ENCODE measurements around the gene DENND2D. TPM values are rescaled to one million over a fixed set of nuclear protein-coding genes. Genes with fewer than 3 reads are reported as not detected.

DENND2D gene
- total and polyA plus RNA-seq, 2 donors (not counting 1 experiment from before 2014, with no cell fraction given), result 48.0 to 111 TPM

DNA sequence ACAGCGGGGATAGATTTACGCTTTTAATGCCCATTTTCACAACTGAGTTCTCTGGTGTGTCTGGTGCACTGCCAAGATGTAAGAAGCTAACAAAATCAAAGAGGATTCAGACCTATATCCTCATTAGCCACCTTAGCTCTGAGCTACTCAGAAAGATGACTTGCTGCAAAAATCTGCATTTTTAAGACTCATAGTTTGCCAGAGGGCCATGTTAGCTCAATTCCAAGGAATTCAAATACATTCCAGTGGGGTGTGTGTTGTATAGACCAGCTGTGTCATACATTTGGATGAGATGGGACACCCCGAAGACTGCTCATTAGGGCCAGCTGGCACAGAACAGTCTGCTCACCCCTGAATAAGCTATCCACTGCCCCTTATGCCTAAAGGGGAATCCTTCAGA lies 8.9 kb downstream of the DENND2D start:
- Mint-ChIP-seq H3K4me3 (no peak overlapping the region), H3K4me1 (peaks cover 72% of the 10 kb centered on the region), H3K9me3 (ENCODE audit: insufficient read depth) (no peaks in the 10 kb centered on the region), H3K27ac (peak overlapping the region; percentile 89), H3K27me3 (no peaks in the 10 kb centered on the region)
- POLR2A ChIA-PET, result interaction anchor here (0.5 to 1.9 kb wide), 4 partner anchors 12 to 54 kb away, joined by 3 to 11 read pairs (median 4); no protein-coding TSS in a partner anchor
- no peak for DNase-seq
- Histone ChIP-seq H2AFZ (ENCODE audit: insufficient read depth, low read depth, low read length, poor library complexity, severe bottlenecking) (no peak overlapping the region), H3K27ac (ENCODE audit: low read length in 2 of 2) (peak overlapping the region in 1 of 2 donors; percentile 86), H3K9me3 (ENCODE audit: control extremely low read depth in 1 of 3, control insufficient read depth in 2 of 3, insufficient read depth in 1 of 3, low read length in 2 of 3) (no peaks in the 10 kb centered on the region), H3K4me3 (ENCODE audit: control extremely low read depth in 1 of 5, extremely low read depth in 1 of 5, insufficient read depth in 1 of 5, low read depth in 2 of 5, low read length in 4 of 5) (no peak overlapping the region), H3K4me2 (replicated peaks; ENCODE audit: low read depth, low read length, poor library complexity, severe bottlenecking) (no peak overlapping the region), H3K27me3 (replicated peaks in 1 of 4; ENCODE audit: control extremely low read depth in 1 of 4, control insufficient read depth in 3 of 4, insufficient read depth in 4 of 4, low read length in 3 of 4) (no peaks in the 10 kb centered on the region), H4K20me1 (ENCODE audit: control insufficient read depth, insufficient read depth, low read length, poor library complexity, severe bottlenecking) (no peaks in the 10 kb centered on the region), H3K79me2 (ENCODE audit: control insufficient read depth, insufficient read depth, low read length) (peaks cover 4% of the 10 kb centered on the region), H3K4me1 (ENCODE audit: control insufficient read depth in 2 of 2, insufficient read depth in 2 of 2, low read length in 2 of 2) (peaks cover 26 to 61% of the 10 kb centered on the region in 2 donors), H3K9ac (ENCODE audit: low read length) (no peak overlapping the region), H3K36me3 (replicated peaks in 1 of 2; ENCODE audit: control extremely low read depth in 1 of 2, control insufficient read depth in 1 of 2, extremely low read depth in 1 of 2, insufficient read depth in 2 of 2, low read length in 1 of 2) (peaks cover 0 to 95% of the 10 kb centered on the region in 2 experiments)
- CTCF ChIA-PET, result interaction anchor here (0.9 to 2.1 kb wide), 7 partner anchors 12 to 213 kb away, joined by 3 to 6 read pairs (median 4); no protein-coding TSS in a partner anchor
- intact Hi-C loops (cut with micrococcal nuclease), result no loop called here
- TF ChIP-seq, protein P1, sequence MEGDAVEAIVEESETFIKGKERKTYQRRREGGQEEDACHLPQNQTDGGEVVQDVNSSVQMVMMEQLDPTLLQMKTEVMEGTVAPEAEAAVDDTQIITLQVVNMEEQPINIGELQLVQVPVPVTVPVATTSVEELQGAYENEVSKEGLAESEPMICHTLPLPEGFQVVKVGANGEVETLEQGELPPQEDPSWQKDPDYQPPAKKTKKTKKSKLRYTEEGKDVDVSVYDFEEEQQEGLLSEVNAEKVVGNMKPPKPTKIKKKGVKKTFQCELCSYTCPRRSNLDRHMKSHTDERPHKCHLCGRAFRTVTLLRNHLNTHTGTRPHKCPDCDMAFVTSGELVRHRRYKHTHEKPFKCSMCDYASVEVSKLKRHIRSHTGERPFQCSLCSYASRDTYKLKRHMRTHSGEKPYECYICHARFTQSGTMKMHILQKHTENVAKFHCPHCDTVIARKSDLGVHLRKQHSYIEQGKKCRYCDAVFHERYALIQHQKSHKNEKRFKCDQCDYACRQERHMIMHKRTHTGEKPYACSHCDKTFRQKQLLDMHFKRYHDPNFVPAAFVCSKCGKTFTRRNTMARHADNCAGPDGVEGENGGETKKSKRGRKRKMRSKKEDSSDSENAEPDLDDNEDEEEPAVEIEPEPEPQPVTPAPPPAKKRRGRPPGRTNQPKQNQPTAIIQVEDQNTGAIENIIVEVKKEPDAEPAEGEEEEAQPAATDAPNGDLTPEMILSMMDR (IDR thresholded peaks at IDR 0.05), result no peak
- no peak for TF ChIP-seq EZH2 (IDR thresholded peaks at IDR 0.05; ENCODE audit: borderline replicate concordance, insufficient read depth, low read depth, low read length, poor library complexity, severe bottlenecking)
- 100% methylated on average over 1 of the region's 3 CpGs for WGBS (ENCODE audit: insufficient coverage)
- ATAC-seq (ENCODE audit: low read depth), result no peak

DNA sequence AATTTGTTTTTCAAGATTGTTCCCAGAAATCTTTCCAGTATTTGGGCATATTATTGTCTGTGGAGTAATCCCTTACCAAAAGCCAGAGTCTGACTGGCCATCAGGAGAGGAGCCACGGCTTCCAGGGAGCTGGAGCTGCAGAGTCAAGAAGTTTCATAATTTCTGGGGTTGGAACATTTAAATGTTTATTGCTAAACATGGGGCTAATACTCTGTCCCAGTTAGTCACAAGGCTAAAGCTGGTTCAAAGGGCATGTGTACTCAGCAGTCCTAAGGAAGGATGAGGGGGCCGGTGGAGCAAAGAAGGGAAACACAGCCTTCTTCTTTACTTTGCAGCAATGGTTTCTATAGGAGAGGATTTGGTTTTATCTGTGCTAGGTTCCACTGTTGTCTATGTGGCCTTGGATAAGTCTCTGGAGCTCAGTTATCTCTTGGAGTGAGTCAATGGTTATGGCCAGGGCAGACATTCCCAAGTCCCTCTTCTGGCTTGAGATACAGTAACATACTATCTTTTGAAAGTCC lies 9.5 kb downstream of the DENND2D start:
- Mint-ChIP-seq H3K27me3 (no peaks in the 10 kb centered on the region), H3K9me3 (ENCODE audit: insufficient read depth) (no peaks in the 10 kb centered on the region), H3K4me1 (peaks cover 67% of the 10 kb centered on the region), H3K4me3 (no peak overlapping the region), H3K27ac (peak overlapping the region; percentile 89)
- Histone ChIP-seq H3K4me1 (ENCODE audit: control insufficient read depth in 2 of 2, insufficient read depth in 2 of 2, low read length in 2 of 2) (peaks cover 26 to 56% of the 10 kb centered on the region in 2 donors), H2AFZ (ENCODE audit: insufficient read depth, low read depth, low read length, poor library complexity, severe bottlenecking) (no peak overlapping the region), H4K20me1 (ENCODE audit: control insufficient read depth, insufficient read depth, low read length, poor library complexity, severe bottlenecking) (no peaks in the 10 kb centered on the region), H3K4me3 (ENCODE audit: control extremely low read depth in 1 of 5, extremely low read depth in 1 of 5, insufficient read depth in 1 of 5, low read depth in 2 of 5, low read length in 4 of 5) (no peak overlapping the region), H3K4me2 (replicated peaks; ENCODE audit: low read depth, low read length, poor library complexity, severe bottlenecking) (no peak overlapping the region), H3K27me3 (replicated peaks in 1 of 4; ENCODE audit: control extremely low read depth in 1 of 4, control insufficient read depth in 3 of 4, insufficient read depth in 4 of 4, low read length in 3 of 4) (no peaks in the 10 kb centered on the region), H3K9ac (ENCODE audit: low read length) (no peak overlapping the region), H3K27ac (ENCODE audit: low read length in 2 of 2) (peak overlapping the region in 1 of 2 donors; percentile 86), H3K9me3 (ENCODE audit: control extremely low read depth in 1 of 3, control insufficient read depth in 2 of 3, insufficient read depth in 1 of 3, low read length in 2 of 3) (no peaks in the 10 kb centered on the region), H3K79me2 (ENCODE audit: control insufficient read depth, insufficient read depth, low read length) (peaks cover 4% of the 10 kb centered on the region), H3K36me3 (replicated peaks in 1 of 2; ENCODE audit: control extremely low read depth in 1 of 2, control insufficient read depth in 1 of 2, extremely low read depth in 1 of 2, insufficient read depth in 2 of 2, low read length in 1 of 2) (peaks cover 4 to 94% of the 10 kb centered on the region in 2 experiments)
- CTCF ChIA-PET, result interaction anchor here (0.9 to 2.1 kb wide), 6 partner anchors 13 to 213 kb away, joined by 3 to 6 read pairs (median 4); no protein-coding TSS in a partner anchor
- DNase-seq (no peak), ATAC-seq (ENCODE audit: low read depth) (no peak)
- POLR2A ChIA-PET, result interaction anchor here (0.8 to 1.4 kb wide), 3 partner anchors 28 to 52 kb away, joined by 3 to 11 read pairs (median 4); no protein-coding TSS in a partner anchor
- 93% methylated on average over 2 of the region's 2 CpGs for WGBS (ENCODE audit: insufficient coverage)
- intact Hi-C loops (cut with micrococcal nuclease), result no loop called here
- no peak for TF ChIP-seq EZH2 (IDR thresholded peaks at IDR 0.05; ENCODE audit: borderline replicate concordance, insufficient read depth, low read depth, low read length, poor library complexity, severe bottlenecking)
- TF ChIP-seq, protein P1 (IDR thresholded peaks at IDR 0.05), result no peak

Measured in B cell (primary cell).